Measurements from ENCODE around the gene FBXL4. TPM values are rescaled to one million over a fixed set of nuclear protein-coding genes. Genes with fewer than 3 reads are reported as not detected.
A peak's percentile ranks its signal among the peaks of the same experiment; 100 is the strongest.

The FBXL4 gene
- total and polyA plus RNA-seq, 8 donors = 2.6 to 16.9 (median 11.1) TPM

GRCh38 chr6:98932381-98932780, 15.4 kb downstream of the FBXL4 start:
- 85 to 86% methylated on average over 7 of the region's 7 CpGs for WGBS, 2 donors
- Histone ChIP-seq H3K27me3 (no peaks in the 10 kb centered on the region), H3K9me3 (no peaks in the 10 kb centered on the region), H3K27ac (no peak overlapping the region), H3K36me3 (no peaks in the 10 kb centered on the region), H3K4me3 (no peak overlapping the region), H3K4me1 (peaks cover 0 to 3% (median 0%) of the 10 kb centered on the region in 3 donors)
- no peak for DNase-seq
- no peak for FAIRE-seq
- no peak for ATAC-seq
- TF ChIP-seq CTCF (IDR thresholded peaks at IDR 0.05) = no peak
- intact Hi-C loops (cut with DNase I) = no loop called here

DNA sequence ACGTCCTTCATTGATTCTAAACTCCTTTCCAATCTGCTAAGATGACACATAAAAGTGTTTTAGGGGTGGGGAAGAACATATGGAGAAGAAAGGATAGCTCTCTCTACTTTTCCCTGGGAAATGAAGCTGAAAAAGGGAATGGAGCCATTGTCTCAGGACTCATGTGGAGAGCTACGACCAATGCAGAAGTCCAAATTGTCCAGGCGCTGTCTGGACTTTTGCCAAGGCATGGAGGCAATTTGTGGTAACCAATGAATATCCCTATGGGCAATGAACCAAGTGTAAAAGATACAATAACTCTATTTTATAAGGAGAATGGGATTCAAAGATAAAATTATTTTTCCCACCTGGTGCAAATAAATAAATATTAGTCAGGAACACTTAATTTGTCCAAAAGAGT, 16.1 kb downstream of the FBXL4 start:
- no peak for ATAC-seq
- no peak for TF ChIP-seq CTCF (IDR thresholded peaks at IDR 0.05)
- intact Hi-C loops (cut with DNase I) = no loop called here
- Histone ChIP-seq H3K27ac (no peak overlapping the region), H3K4me1 (peaks cover 0 to 8% (median 0%) of the 10 kb centered on the region in 3 donors), H3K27me3 (no peaks in the 10 kb centered on the region), H3K4me3 (no peak overlapping the region), H3K9me3 (no peaks in the 10 kb centered on the region), H3K36me3 (peaks cover 0 to 3% (median 0%) of the 10 kb centered on the region in 3 donors)
- peak in 1 of 6 donors; percentile 18 for DNase-seq
- FAIRE-seq = no peak
- 83 to 90% methylated on average over 3 of the region's 3 CpGs for WGBS, 2 donors

- FAIRE-seq = no peak
- no peak overlapping the region for H3K4me3 ChIP-seq
- TF ChIP-seq CTCF (IDR thresholded peaks at IDR 0.05) = no peak
- ATAC-seq = no peak
- peaks cover 0 to 4% (median 0%) of the 10 kb centered on the region in 3 donors for H3K36me3 ChIP-seq
- 95 to 98% methylated on average over 2 of the region's 2 CpGs for WGBS, 2 donors
- H3K4me1 ChIP-seq = peaks cover 0 to 12% (median 0%) of the 10 kb centered on the region in 3 donors
- H3K27me3 ChIP-seq = no peaks in the 10 kb centered on the region
- DNase-seq = no peak
- H3K27ac ChIP-seq = no peak overlapping the region
- no peaks in the 10 kb centered on the region for H3K9me3 ChIP-seq
- intact Hi-C loops (cut with DNase I) = no loop called here
Observed at GRCh38 chr6:98929498-98930060, 18.2 kb downstream of the FBXL4 start.

GRCh38 chr6:98928688-98929087, 19.1 kb downstream of the FBXL4 start:
- H3K27me3 ChIP-seq = no peaks in the 10 kb centered on the region
- 94 to 100% methylated on average over 3 of the region's 3 CpGs for WGBS, 2 donors
- intact Hi-C loops (cut with DNase I) = no loop called here

More at GRCh38 chr6:98928688-98929087, 19.1 kb downstream of the FBXL4 start:
- ATAC-seq = no peak
- H3K9me3 ChIP-seq = no peaks in the 10 kb centered on the region
- peaks cover 0 to 12% (median 0%) of the 10 kb centered on the region in 3 donors for H3K4me1 ChIP-seq
- FAIRE-seq = no peak
- DNase-seq = no peak
- no peak overlapping the region for H3K27ac ChIP-seq
- no peak overlapping the region for H3K4me3 ChIP-seq
- TF ChIP-seq CTCF (IDR thresholded peaks at IDR 0.05) = no peak
- H3K36me3 ChIP-seq = peaks cover 0 to 4% (median 0%) of the 10 kb centered on the region in 3 donors
